Measurements from ENCODE around the gene FAM83B. TPM values are rescaled to one million over a fixed set of nuclear protein-coding genes. Genes with fewer than 3 reads are reported as not detected.
"Not testable (repeated sequence)": the region's sequence is repeated elsewhere in the genome, so short reads cannot be mapped to it uniquely, and the experiment has no call there.

Gene FAM83B
- polyA plus RNA-seq, 10 donors = 0.04 to 6.4 (median 4.8) TPM; not detected in 7

- DNase-seq = peak; percentile 8 to 25 (median 11)
Measured at GRCh38 chr6:54897462-54898189, 51.1 kb downstream of the FAM83B start.

GRCh38 chr6:54898767-54899166 is 52.2 kb downstream of the FAM83B start:
- no peak for DNase-seq

GRCh38 chr6:54899442-54899841 is 52.9 kb downstream of the FAM83B start:
- DNase-seq = no peak

- no peak for DNase-seq
Measured at GRCh38 chr6:54899986-54900385, 53.4 kb downstream of the FAM83B start.

- no peak for DNase-seq
Measured at GRCh38 chr6:54900666-54901065, 54.1 kb downstream of the FAM83B start.

GRCh38 chr6:54903884-54904283 is 57.3 kb downstream of the FAM83B start:
- DNase-seq = no peak

- DNase-seq = no peak
Measured at GRCh38 chr6:54907355-54907754, 60.8 kb downstream of the FAM83B start.

- DNase-seq = no peak
Measured at GRCh38 chr6:54909184-54909583, 62.6 kb downstream of the FAM83B start.

GRCh38 chr6:54910431-54910884 is 63.9 kb downstream of the FAM83B start:
- peak in 2 of 3 donors; percentile 3 to 9 for DNase-seq

GRCh38 chr6:54910921-54911320 is 64.3 kb downstream of the FAM83B start:
- peak in 2 of 3 donors; percentile 2 for DNase-seq

- DNase-seq = no peak
Measured at GRCh38 chr6:54913211-54913610, 66.6 kb downstream of the FAM83B start.

- DNase-seq = peak in 1 of 3 donors; percentile 14
Measured at GRCh38 chr6:54916858-54917257, 70.3 kb downstream of the FAM83B start.

GRCh38 chr6:54920628-54921027 is 74.1 kb downstream of the FAM83B start:
- DNase-seq = no peak

GRCh38 chr6:54921891-54922290 is 75.3 kb downstream of the FAM83B start:
- no peak for DNase-seq

GRCh38 chr6:54929245-54929909 is 82.8 kb downstream of the FAM83B start:
- DNase-seq = no peak

- no peak for DNase-seq
Measured at GRCh38 chr6:54932622-54933021, 86.1 kb downstream of the FAM83B start.

- DNase-seq = peak in 1 of 3 donors; percentile 21
Measured at GRCh38 chr6:54935739-54936138, 89.2 kb downstream of the FAM83B start.

GRCh38 chr6:54937371-54937770 is 90.8 kb downstream of the FAM83B start:
- DNase-seq = no peak

GRCh38 chr6:54957698-54958097 is 111.1 kb downstream of the FAM83B start:
- no peak for DNase-seq

GRCh38 chr6:54958446-54958845 is 111.9 kb downstream of the FAM83B start:
- DNase-seq = peak in 1 of 3 donors; percentile 1

GRCh38 chr6:54959820-54960219 is 113.2 kb downstream of the FAM83B start:
- DNase-seq = no peak

- DNase-seq = not testable (repeated sequence)
Measured at GRCh38 chr6:54961372-54961771, 114.8 kb downstream of the FAM83B start.

- DNase-seq = no peak
Measured at GRCh38 chr6:54970337-54970736, 123.8 kb downstream of the FAM83B start.

Measured in muscle of back (tissue), 11 donors.